Measurements from ENCODE around the gene CASK. TPM values are rescaled to one million over a fixed set of nuclear protein-coding genes. Genes with fewer than 3 reads are reported as not detected.
A peak's percentile ranks its signal among the peaks of the same experiment; 100 is the strongest.

Gene CASK
- total RNA-seq, 6 experiments from 2014 or later, result 17.8 to 23.8 (median 20.4) TPM

DNA sequence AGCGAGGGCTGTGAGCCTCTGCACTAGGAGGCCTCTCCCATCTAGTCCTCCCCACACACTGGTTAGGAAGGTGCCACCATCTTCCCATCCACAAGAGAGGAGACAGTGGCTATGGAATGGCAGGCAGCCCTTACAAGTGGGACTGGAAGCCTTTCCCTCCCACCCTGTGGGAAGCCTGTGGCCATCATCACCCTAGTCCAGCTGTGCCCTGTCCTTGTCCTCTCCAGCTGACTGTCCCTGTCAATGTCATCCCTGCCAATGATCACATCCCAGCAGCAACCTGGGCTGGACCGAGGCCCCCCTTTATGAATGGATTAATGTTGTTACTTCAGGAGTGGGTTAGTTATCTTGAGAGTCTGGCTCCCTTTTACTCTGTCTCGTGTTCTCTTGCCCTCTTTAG lies 423.4 kb downstream of the CASK start:
- Histone ChIP-seq H3K27me3 (no peaks in the 10 kb centered on the region), H3K36me3 (no peaks in the 10 kb centered on the region), H3K4me3 (no peak overlapping the region), H3K9me3 (no peaks in the 10 kb centered on the region), H3K4me1 (no peaks in the 10 kb centered on the region), H3K27ac (no peak overlapping the region)
- intact Hi-C loops (cut with DNase I), result no loop called here
- DNase-seq, result no peak
- 33% methylated on average over 1 of the region's 3 CpGs for WGBS (ENCODE audit: insufficient coverage, low coverage, low lambda C conversion rate, missing lambda C conversion rate)
- TF ChIP-seq, protein P1, sequence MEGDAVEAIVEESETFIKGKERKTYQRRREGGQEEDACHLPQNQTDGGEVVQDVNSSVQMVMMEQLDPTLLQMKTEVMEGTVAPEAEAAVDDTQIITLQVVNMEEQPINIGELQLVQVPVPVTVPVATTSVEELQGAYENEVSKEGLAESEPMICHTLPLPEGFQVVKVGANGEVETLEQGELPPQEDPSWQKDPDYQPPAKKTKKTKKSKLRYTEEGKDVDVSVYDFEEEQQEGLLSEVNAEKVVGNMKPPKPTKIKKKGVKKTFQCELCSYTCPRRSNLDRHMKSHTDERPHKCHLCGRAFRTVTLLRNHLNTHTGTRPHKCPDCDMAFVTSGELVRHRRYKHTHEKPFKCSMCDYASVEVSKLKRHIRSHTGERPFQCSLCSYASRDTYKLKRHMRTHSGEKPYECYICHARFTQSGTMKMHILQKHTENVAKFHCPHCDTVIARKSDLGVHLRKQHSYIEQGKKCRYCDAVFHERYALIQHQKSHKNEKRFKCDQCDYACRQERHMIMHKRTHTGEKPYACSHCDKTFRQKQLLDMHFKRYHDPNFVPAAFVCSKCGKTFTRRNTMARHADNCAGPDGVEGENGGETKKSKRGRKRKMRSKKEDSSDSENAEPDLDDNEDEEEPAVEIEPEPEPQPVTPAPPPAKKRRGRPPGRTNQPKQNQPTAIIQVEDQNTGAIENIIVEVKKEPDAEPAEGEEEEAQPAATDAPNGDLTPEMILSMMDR (IDR thresholded peaks at IDR 0.05), result no peak
- TF ChIP-seq POLR2A (IDR thresholded peaks at IDR 0.05), result no peak
- ATAC-seq, result peak in 1 of 4 donors; percentile 36

DNA sequence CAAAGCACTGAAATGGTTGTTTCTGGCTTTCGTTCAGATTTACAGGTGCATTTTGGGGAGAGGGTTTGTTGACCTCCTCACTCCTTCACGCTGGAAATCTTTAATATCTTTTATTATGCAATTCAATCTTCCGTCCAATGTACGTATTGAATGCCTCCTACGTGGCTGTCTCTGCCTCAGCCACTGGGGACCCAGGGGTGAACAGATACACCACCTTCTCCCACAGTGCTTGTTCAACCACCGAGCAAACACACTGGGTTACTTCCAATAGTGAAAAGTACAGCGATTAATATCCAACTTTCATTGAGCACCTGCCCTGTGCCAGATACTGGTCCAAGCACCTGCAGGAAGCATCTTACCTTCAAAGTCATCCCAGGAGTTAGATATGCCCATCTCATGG lies 424.2 kb downstream of the CASK start:
- no peaks in the 10 kb centered on the region for H3K9me3 ChIP-seq
- intact Hi-C loops (cut with DNase I), result no loop called here
- no peak overlapping the region for H3K4me3 ChIP-seq
- 63% methylated on average over 7 of the region's 7 CpGs for WGBS (ENCODE audit: insufficient coverage, low coverage, low lambda C conversion rate, missing lambda C conversion rate)
- TF ChIP-seq, protein P1 (IDR thresholded peaks at IDR 0.05), result no peak
- no peak for TF ChIP-seq POLR2A (IDR thresholded peaks at IDR 0.05)
- no peaks in the 10 kb centered on the region for H3K4me1 ChIP-seq
- DNase-seq (no peak), ATAC-seq (no peak)
- no peaks in the 10 kb centered on the region for H3K27me3 ChIP-seq
- H3K27ac ChIP-seq, result no peak overlapping the region
- no peaks in the 10 kb centered on the region for H3K36me3 ChIP-seq

- no peaks in the 10 kb centered on the region for H3K4me1 ChIP-seq
- intact Hi-C loops (cut with DNase I), result no loop called here
- 48% methylated on average over 12 of the region's 12 CpGs for WGBS (ENCODE audit: insufficient coverage, low coverage, low lambda C conversion rate, missing lambda C conversion rate)
- H3K36me3 ChIP-seq, result no peaks in the 10 kb centered on the region
- peak in 1 of 4 donors; percentile 35 for ATAC-seq
- no peaks in the 10 kb centered on the region for H3K9me3 ChIP-seq
- no peak overlapping the region for H3K27ac ChIP-seq
- H3K27me3 ChIP-seq, result no peaks in the 10 kb centered on the region
- DNase-seq, result no peak
- no peak for TF ChIP-seq POLR2A (IDR thresholded peaks at IDR 0.05)
- TF ChIP-seq, protein P1 (IDR thresholded peaks at IDR 0.05), result no peak
- H3K4me3 ChIP-seq, result no peak overlapping the region
Observed at GRCh38 chrX:41491267-41492004, 431.9 kb downstream of the CASK start.

DNA sequence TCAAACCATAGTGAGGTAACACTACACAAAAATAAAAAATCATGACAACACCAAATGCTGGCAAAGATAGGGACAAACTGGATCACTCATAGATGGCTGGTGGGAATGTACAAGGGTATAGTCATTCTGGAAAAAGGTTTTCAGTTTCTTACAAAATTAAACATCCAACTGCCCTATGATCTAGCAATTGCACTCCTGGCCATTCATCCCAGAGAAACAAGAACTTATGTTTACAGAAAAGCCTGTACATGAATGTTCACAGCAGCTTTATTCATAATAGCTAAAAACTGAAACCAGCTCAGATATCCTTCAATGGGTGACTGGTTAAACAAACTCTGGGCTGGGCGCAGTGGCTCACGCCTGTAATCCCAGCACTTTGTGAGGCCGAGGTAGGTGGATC lies 432.9 kb downstream of the CASK start:
- no peaks in the 10 kb centered on the region for H3K9me3 ChIP-seq
- H3K27me3 ChIP-seq, result no peaks in the 10 kb centered on the region
- DNase-seq, result no peak
- no peak for ATAC-seq
- no peaks in the 10 kb centered on the region for H3K4me1 ChIP-seq
- H3K36me3 ChIP-seq, result no peaks in the 10 kb centered on the region
- intact Hi-C loops (cut with DNase I), result no loop called here
- no peak for TF ChIP-seq POLR2A (IDR thresholded peaks at IDR 0.05)
- TF ChIP-seq, protein P1 (IDR thresholded peaks at IDR 0.05), result no peak
- H3K4me3 ChIP-seq, result no peak overlapping the region
- H3K27ac ChIP-seq, result no peak overlapping the region
- WGBS (ENCODE audit: insufficient coverage, low coverage, low lambda C conversion rate, missing lambda C conversion rate), result 69% methylated on average over 2 of the region's 3 CpGs

All from right lobe of liver (tissue), 6 donors.